HG03378 (cell line): ENCODE data around the gene NTN4.
"Not testable (repeated sequence)": the region's sequence is repeated elsewhere in the genome, so short reads cannot be mapped to it uniquely, and the experiment has no call there.

Experiments
- ATAC-seq: cut with Tn5 transposase; IDR thresholded peaks from one replicate; pipeline ENCODE4 v1.9.1; 2021; ENCODE audit warnings: mild to moderate bottlenecking, moderate library complexity; ENCODE audit not compliant: unreplicated experiment

The NTN4 gene

GRCh38 chr12:95756362-95756761 lies 34.2 kb downstream of the NTN4 start:
- no peak for ATAC-seq

DNA sequence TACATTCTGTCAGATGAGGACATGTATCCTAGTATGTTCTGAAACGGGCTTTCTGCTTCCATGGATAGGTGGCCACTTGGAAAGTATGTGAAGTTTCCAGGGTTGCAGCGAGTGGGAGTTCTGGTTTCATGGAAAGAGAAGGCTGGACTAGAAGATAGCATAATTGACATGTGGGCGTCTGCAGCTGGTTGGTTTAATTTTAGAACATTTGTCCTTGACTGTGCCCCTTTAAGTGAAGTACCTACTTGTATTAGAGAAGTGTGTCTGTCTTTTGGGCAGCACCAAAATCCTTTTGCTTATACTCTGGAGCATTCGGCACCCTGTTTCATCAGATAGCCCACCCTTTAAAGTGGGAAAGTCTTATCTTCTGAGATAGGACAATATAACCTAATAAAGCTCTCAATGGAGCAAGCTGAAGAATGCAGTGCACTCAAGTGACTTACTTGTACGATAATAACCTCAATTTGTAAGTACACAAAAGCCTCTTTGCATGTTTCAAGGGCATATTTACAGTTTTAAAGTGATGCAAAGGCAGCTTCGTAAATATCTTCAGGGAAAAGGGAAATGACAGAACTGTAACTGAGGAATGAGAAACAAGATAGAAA lies 35.2 kb downstream of the NTN4 start:
- ATAC-seq: no peak

- not testable (repeated sequence) for ATAC-seq
Measured at GRCh38 chr12:95746062-95746461, 44.5 kb downstream of the NTN4 start.

DNA sequence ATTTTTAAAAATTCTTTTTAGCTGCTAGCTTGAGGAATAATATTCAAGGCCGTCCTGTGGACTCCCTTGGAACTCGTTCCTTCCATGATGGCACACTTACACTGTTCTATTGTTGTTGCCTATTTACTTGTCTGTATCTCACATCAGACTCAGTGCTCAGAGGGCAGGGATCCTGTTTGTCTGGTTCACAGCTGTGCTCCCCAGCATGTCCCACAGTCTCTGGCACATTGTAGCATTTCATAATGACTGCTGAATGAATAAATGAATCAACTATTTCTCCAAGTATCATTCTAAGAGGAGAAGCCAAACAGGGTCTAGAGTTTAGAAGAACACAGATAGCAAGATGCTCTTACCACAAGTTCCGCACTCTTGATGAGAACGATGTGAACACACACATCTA lies 48.0 kb downstream of the NTN4 start:
- ATAC-seq: no peak

GRCh38 chr12:95741635-95742034 lies 48.9 kb downstream of the NTN4 start:
- ATAC-seq: no peak

GRCh38 chr12:95740751-95741150 lies 49.8 kb downstream of the NTN4 start:
- no peak for ATAC-seq

DNA sequence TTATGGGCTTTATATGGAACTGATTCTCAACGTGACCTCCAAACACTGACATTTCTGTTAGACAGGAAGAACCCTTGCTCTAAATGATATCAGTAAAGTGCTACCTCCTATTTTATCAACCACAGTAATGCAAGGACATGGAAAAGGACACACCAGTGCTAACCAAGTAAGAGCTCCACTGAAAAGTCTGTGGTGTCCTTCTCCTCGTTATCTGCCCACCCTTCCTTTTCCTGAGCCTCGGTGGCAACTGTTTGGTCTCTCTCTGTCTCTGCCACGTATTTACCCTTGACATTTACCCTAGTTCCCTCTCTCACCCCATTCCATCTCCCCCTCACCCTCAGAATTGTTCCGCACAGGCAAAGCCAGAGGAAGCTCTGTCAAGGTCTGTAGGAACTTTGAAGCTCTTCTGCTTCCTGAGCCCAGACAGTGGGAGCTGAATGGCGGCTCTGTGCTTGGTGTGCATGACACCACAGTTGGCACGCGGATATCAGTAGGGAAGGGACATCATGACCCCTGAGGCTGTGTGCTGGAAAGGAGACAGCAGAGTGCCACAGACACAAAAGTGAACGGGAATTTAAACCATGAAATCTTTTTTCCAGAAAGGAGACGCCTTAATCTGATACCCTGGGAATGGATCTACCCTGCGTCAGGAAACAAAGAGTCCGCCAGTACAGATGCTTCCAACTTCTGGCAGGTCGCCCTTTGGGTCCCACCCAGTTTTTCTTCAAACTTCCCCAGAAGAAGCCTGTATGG lies 50.8 kb downstream of the NTN4 start:
- no peak for ATAC-seq

- ATAC-seq: no peak
Measured at GRCh38 chr12:95738024-95738611, 52.4 kb downstream of the NTN4 start.

GRCh38 chr12:95736631-95737030 lies 53.9 kb downstream of the NTN4 start:
- ATAC-seq: no peak

DNA sequence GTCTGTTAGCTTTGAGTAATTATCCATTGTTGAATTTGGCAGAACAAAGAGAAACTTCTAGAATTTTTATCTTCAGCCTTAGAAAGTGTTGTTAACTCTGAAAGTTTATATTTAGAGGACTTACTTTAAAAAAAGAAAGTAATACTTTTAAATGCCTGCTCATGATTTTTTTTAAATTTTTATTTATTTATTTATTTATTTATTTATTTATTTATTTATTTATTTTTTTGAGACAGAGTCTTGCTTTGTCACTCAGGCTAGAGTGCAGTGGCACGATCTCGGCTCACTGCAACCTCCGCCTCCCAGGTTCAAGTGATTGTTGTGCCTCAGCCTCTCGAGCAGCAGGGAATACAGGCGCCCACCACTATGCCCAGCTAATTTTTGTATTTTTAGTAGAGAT lies 54.8 kb downstream of the NTN4 start:
- not testable (repeated sequence) for ATAC-seq

DNA sequence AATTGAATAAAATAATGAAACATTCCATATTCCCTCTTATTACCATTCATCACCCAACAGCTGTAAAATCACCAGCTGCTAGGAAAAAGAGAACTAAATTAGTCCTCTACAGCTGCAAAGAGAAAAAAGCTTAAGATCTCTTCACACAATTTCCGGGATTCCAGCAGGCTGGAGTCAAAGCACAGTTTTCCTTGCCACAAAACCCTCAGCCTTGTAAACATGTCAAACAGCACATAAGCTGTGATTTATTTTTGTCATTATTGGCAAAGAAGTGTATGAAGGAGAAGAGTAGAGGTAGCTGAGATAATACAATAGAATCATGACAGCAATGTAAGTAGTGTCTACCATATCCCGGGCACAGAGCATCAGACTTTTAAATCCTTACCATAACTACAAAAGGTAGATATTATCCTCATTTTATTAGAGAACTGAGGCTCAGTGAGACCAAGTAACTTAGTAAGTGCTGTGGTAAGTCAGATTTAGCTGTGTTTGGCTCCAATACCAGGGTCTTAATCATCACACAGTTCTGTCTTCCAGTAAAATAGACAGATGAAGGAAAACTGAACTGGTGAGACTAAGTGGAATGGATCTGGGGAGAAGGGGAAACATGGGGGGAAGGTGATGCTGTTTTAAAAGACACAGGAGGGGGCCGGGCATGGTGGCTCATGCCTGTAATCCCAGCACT lies 57.3 kb downstream of the NTN4 start:
- no peak for ATAC-seq

- peak; percentile 55 for ATAC-seq
Measured at GRCh38 chr12:95731519-95731958, 59.0 kb downstream of the NTN4 start.

- no peak for ATAC-seq
Measured at GRCh38 chr12:95730457-95730856, 60.1 kb downstream of the NTN4 start.

DNA sequence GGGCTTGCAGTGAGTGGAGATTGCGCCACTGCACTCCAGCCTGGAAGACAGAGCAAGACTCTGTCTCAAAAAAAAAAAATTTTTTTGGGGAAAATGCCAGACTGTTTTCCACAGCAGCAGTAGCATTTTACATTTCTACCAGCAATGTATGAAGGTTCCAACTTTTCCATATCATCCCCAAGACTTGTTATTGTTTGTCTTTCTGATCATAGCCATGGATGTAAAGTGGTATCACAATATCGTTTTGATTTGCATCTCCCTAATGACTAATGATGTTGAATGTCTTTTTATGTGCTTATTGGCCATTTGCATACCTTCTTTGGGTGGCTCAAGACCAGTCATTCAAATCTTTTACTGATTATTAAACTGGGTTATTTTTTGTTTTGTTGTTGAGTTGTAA lies 63.7 kb downstream of the NTN4 start:
- ATAC-seq: no peak

DNA sequence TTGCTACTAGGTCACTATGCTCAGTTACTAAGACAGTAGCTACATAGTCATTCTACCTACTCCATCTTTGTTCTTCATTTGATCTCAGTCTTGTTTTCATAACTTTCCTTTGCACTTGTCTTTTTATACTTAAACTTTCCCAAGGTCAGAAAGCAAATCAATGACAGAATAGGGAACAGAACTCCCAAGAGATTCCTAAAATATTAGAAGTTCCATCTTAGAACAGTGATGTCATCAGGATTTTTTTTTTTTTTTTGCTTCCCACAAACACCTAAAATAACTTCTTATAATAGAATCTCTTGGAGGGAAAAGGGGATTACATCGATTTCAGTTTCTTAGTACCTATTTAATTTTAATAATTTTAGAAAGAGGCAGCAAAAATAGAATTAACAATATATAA lies 65.8 kb downstream of the NTN4 start:
- ATAC-seq: no peak

DNA sequence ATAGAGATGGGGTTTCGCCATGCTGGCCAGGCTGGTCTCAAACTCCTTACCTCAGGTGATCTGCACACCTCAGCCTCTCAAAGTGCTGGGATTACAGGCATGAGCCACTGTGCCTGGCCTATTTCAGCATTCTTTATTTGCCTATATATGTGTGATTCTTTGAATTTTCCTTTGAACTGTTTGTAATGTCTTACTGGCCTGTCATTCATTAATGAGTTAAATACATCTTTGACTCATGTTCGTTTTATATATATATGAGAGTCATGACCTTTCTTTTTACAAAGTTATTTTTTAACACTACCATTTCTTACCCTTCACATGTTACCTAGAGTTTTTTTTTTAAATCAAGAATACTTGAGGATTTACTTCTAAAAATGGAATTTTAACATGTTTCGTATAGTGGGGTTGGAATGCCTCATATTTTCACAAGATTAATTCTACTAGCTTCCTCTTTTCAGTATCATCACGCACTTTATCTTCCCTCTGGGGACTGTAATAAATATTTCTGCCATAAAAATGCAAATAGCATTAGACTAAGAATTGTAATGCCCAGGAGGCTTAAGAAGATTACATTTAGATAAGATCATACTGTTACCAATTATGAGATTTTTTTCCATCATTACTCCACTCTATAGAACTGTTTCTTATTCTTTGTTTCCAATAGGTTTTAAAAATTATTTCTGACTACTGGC lies 66.7 kb downstream of the NTN4 start:
- ATAC-seq: no peak

- no peak for ATAC-seq
Measured at GRCh38 chr12:95721320-95721719, 69.2 kb downstream of the NTN4 start.

DNA sequence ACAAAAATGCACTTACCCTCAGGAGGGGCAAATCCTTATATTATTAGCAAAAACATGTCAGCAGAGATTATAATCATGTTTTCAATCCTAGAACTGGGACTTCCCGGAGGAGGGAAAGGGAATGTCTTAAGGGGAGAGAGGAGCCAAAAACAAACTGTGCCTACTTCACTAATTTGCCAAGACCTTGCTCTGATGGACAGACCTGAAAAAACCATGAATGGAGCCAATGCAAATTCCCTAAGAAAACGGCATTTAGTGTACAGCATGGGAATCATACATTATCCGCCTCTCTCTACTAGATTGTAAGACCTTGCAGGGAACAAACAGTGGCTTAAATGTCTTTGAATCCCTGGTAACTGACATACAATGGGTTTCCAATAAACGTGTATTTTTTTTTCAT lies 70.4 kb downstream of the NTN4 start:
- no peak for ATAC-seq

GRCh38 chr12:95718772-95719171 lies 71.8 kb downstream of the NTN4 start:
- no peak for ATAC-seq

DNA sequence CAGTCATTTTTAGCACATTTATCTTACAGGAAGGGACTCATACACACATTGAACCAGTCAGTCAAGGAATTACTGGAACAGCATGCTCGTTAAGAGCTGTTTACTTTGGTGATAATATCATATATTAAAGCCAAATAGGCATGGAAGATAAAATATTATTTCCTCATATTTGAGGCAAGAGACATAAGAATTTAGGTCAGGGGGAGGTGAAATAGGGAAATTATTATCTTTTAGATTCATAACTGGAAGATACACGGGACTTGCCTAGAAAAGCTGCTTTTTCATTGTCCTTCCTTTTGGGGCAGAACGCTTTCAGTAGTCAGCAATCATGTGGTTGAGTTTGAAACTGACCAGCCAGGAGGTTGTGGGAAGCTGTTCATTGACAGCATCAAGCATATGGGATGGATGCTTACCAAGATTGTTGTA lies 72.5 kb downstream of the NTN4 start:
- no peak for ATAC-seq

DNA sequence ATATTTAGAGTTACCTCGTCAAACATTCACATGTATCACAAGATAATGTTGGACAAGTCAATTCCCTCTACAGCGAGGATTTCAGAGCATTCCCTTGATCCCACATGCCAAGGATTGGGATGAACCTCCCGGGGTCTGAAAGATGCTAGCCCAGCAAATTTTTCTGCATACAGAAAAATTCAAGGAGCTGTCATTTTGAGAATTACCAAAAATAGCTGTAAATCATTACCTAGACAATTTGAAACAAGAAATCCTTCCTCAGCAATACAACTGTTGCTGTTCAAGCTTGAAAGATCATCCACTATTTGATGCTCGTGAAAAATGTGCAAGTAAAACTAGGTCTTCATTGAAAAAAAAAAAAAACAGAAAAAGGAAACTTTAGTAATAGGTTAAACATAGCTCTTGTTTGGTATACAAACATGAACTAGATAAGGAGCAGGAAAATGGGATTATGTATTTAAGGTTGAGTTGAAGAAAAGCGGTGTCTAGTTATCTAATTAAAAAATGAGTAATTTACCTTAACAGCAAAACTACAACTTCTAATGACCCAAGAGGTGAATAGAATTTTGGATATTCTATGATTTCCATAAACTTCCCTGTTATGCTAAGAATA lies 73.1 kb downstream of the NTN4 start:
- no peak for ATAC-seq
